Liver (tissue), 3 donors: ENCODE data around the gene KMT2E.

Source experiments
- CTCF ChIP-seq: fragments of 150-350 bp; IDR thresholded peaks from 2 replicates; pipeline ENCODE4 v1.5.1; 2017; ENCODE audit warnings: improper control_type of control experiment, low read depth, low read length; ENCODE audit not compliant: missing input control
- EGR1 ChIP-seq, 2 donors: IDR thresholded peaks; 2 replicates each; pipeline ENCODE4 v1.6.1; 2016 to 2018; ENCODE audit warnings: antibody characterized with exemption in 2 of 2, low read depth in 2 of 2
- FOXA1 ChIP-seq: IDR thresholded peaks from 2 replicates; pipeline ENCODE4 v1.6.1; 2016; ENCODE audit warnings: antibody characterized with exemption
- GABPA ChIP-seq, 2 donors: IDR thresholded peaks in 1 of 2; conservative IDR thresholded peaks in 1 of 2; 2 replicates each; pipeline ENCODE4 v1.6.1; 2016; ENCODE audit warnings: antibody characterized with exemption in 2 of 2, mild to moderate bottlenecking in 1 of 2, moderate library complexity in 1 of 2
- HNF4A ChIP-seq, 2 donors: conservative IDR thresholded peaks; 2 replicates each; pipeline ENCODE4 v1.6.1; 2016; ENCODE audit warnings: antibody characterized with exemption in 2 of 2, mild to moderate bottlenecking in 2 of 2
- HNF4G ChIP-seq: IDR thresholded peaks from 2 replicates; pipeline ENCODE4 v1.6.1; 2016; ENCODE audit warnings: antibody characterized with exemption
- JUND ChIP-seq, 2 donors: IDR thresholded peaks; 2 replicates each; pipeline ENCODE4 v1.6.1; 2016; ENCODE audit warnings: antibody characterized with exemption in 2 of 2
- MAX ChIP-seq: IDR thresholded peaks from 2 replicates; pipeline ENCODE4 v1.6.1; 2016; ENCODE audit warnings: antibody characterized with exemption
- RAD21 ChIP-seq, 2 donors: IDR thresholded peaks; 2 replicates each; pipeline ENCODE4 v1.6.1; 2016; ENCODE audit warnings: antibody characterized with exemption in 2 of 2, mild to moderate bottlenecking in 2 of 2
- REST ChIP-seq: IDR thresholded peaks from 2 replicates; pipeline ENCODE4 v1.6.1; 2016; ENCODE audit warnings: antibody characterized with exemption, mild to moderate bottlenecking
- RXRA ChIP-seq, 2 donors: IDR thresholded peaks; 2 replicates each; pipeline ENCODE4 v1.6.1; 2017 to 2018; ENCODE audit warnings: antibody characterized with exemption in 2 of 2, mild to moderate bottlenecking in 1 of 2
- SP1 ChIP-seq: IDR thresholded peaks from 2 replicates; pipeline ENCODE4 v1.6.1; 2018; ENCODE audit warnings: antibody characterized with exemption, mild to moderate bottlenecking
- TAF1 ChIP-seq: conservative IDR thresholded peaks from 2 replicates; pipeline ENCODE4 v1.6.1; 2016; ENCODE audit warnings: antibody characterized with exemption, mild to moderate bottlenecking
- YY1 ChIP-seq: IDR thresholded peaks from 2 replicates; pipeline ENCODE4 v1.6.1; 2016; ENCODE audit warnings: antibody characterized with exemption, mild to moderate bottlenecking
- donor health status: healthy.
- donor health status: healthy.

- TF ChIP-seq RAD21 (IDR thresholded peaks at IDR 0.05) (no peak), SP1 (no peak), JUND (IDR thresholded peaks at IDR 0.05) (no peak), YY1 (no peak), FOXA1 (no peak), CTCF (no peak), RXRA (IDR thresholded peaks at IDR 0.05) (no peak), REST (no peak), MAX (no peak), TAF1 (no peak), GABPA (IDR thresholded peaks at IDR 0.05 in 1 of 2, conservative IDR thresholded peaks at IDR 0.05 in 1 of 2) (no peak), HNF4G (no peak), EGR1 (IDR thresholded peaks at IDR 0.05; ENCODE audit: low read depth in 2 of 2) (no peak), HNF4A (conservative IDR thresholded peaks at IDR 0.05) (no peak)
Observed at GRCh38 chr7:105133986-105134655, 120.1 kb downstream of the KMT2E start.
